ENCODE data around the gene ITPK1.

ITPK1 gene

GRCh38 chr14:93105362-93105761 is 10.4 kb downstream of the ITPK1 start:
- peak; percentile 71 for DNase-seq (ENCODE audit: low read depth, low spot score)

GRCh38 chr14:93104961-93105360 is 10.8 kb downstream of the ITPK1 start:
- DNase-seq (ENCODE audit: low read depth, low spot score) = no peak

GRCh38 chr14:93103392-93104080 is 12.2 kb downstream of the ITPK1 start:
- no peak for DNase-seq (ENCODE audit: low read depth, low spot score)

DNA sequence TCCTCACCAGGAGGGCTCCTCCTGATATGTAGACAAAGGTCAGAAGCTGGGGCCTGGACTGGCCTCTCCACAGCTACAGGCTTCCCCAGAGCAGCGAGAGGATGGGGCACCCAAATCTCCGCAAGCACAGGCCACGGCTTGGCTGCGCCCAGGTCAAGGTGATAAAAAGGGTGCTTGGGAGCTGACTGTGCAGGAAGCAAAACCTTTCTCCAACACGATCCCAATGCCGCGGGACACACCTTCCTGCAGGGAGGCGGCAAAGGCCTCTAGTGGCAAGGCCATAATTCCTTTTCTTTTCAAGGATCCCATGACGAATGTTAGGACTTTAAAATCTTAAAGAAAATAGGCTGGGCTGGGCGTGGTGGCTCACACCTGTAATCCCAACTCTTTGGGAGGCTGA is 13.6 kb downstream of the ITPK1 start:
- no peak for DNase-seq (ENCODE audit: low read depth, low spot score)

DNA sequence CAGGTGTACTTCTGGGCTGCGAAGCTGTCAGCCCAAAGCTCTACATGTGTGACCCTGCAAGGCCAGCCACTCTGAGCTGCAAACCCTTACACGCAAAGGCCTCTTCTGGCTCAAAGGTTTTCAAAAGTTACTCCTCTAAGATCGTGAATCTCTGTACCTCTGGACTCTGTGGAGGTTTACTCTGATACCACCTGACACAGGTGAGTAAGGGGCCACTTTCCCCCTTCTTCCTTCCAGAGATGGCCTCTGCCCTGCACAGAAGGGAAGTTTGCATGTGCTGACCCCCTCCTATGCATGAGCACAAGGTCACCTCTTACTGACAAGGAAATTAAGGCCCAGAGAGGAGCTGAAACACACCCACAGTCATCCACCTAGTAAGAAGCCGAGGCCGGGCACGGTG is 14.5 kb downstream of the ITPK1 start:
- no peak for DNase-seq (ENCODE audit: low read depth, low spot score)

- no peak for DNase-seq (ENCODE audit: low read depth, low spot score)
Measured at GRCh38 chr14:93100570-93100969, 15.2 kb downstream of the ITPK1 start.

DNA sequence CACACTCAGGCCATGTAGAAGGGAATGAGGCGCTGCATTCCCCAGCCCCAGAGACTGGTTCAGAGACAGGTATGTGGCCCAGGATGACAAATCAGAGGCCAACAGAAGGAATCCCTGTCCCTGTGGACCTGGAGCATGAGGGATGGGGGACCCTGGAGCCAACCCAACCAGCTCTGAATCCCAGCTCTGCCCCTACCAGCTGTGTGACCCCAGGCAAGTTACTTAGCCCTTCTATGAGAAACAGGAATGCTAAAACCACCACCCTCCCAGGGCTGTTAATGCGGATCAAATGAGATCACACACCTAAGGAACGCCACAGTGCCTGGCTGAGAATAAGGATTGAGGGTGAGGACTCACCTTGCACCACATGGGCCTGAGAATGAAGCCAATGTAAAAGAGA is 15.6 kb downstream of the ITPK1 start:
- no peak for DNase-seq (ENCODE audit: low read depth, low spot score)

DNA sequence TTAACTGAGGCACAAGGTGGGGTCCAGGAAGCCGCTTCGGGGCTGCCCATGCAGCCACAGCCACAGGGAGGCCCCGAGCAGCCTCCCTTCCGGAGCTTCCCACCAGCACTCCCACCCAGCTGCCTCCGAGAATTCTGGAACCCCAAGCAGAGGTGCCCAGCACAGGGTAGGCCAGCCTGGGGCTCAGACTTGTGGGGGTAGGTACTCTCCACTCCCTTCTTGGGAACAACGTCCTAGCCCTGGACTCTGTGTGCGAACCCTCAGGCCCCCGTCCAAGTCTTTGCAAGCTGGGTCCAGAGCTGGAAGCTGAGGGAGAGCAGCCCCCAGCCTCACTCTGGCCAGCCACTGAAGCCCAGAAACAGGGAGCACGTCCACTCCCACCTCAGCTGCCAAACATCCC is 16.1 kb downstream of the ITPK1 start:
- no peak for DNase-seq (ENCODE audit: low read depth, low spot score)

GRCh38 chr14:93099196-93099595 is 16.5 kb downstream of the ITPK1 start:
- DNase-seq (ENCODE audit: low read depth, low spot score) = no peak

GRCh38 chr14:93096691-93097322 is 18.9 kb downstream of the ITPK1 start:
- no peak for DNase-seq (ENCODE audit: low read depth, low spot score)

GRCh38 chr14:93095742-93096510 is 19.8 kb downstream of the ITPK1 start:
- DNase-seq (ENCODE audit: low read depth, low spot score) = no peak

- no peak for DNase-seq (ENCODE audit: low read depth, low spot score)
Measured at GRCh38 chr14:93094121-93094918, 21.4 kb downstream of the ITPK1 start.

DNA sequence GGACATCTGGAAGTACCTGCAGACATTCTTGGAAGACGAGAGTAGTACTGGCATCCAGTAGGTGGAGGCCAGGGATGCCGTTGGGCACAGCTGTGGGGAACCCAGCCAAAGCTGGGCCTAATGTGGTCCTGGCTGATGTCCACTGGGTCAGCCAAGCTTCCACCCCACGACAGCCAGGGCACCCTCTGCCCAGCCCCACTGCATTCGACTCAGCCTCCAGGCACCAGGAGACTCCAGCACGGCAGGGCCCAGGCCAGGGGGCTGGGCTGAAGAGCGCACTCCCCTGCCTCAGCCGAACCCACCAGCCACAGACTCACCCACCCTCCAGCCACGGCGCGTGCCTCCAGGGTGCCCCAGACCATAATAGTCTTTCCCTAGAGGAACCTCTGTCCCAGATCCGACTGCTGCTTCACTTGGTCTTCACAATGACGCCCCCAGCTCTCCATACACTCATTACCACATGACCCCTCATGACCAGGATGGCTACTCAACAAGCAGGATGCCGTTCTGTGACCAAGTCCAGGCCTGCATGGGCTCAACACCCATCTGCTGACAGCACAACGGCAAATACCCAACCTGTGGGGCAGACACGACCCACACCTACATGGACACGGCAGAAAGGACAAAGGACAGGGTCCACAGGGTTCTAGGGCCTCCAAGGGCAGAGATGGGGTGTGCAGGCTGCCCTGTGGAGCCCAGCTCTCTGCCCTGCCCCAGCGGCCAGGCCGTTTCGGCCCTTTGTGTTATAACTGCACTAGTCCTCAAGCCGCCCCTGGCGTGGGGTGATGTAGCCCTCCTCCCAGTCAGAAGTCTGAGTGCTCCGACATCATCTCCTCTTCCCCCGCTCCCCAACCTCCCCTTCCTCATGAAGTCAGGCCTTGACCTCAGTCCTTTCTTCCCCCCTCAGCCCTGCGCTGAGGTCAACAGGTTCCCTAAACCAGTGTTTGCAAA is 22.8 kb downstream of the ITPK1 start:
- no peak for DNase-seq (ENCODE audit: low read depth, low spot score)

DNA sequence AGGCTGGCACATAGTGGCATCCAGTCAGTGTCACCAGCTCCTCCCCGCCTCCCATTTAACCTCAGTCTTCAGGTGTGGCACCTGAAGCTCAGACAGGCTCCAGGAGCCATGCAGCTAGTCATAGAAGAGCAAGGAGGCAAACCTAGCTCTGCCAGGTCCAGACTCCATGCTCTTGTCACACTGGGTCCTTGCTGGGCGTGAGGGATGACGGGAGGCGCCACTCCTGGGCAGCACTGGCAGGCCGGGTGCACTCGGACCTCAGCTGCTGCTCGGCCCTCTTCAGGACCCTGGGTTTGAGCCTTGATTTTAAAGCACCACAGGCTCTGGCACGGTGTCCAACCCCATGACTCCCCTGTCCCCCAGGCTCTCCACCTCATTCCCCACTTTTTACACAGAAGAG is 24.1 kb downstream of the ITPK1 start:
- no peak for DNase-seq (ENCODE audit: low read depth, low spot score)

DNA sequence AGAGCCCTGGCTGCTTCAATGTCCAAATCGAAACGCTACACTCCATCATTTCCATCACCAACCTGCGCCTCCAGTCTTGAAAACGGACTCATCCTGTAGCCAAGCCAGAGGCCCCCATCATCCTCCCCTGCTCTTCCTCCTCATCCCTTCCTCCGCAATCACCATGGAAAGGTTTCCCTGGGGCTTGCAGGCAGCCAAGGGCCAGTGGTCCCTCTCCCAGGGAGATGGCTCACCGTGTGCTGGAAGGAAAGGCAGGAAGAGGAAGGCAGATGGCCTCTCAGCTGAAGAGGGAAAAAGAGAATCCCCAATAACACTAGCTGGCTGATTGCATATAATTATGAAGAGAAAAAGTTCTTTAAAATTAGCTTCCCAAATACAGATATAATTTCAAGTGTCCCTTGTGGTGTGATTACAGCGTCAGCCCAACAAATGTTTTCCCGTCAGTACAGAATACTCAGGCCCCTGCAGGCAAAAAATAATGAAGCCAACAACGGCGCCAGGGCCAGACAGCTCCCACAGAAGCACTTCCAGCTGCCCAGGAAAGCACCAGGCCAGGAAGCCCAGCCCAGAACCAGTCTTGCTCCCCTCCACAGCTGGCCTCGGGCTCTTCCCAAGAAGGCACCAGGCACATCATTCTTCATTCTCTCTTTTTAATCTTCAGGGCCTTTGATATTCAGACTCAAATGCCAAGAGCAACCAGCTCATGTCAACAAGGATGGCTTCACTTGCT is 24.7 kb downstream of the ITPK1 start:
- DNase-seq (ENCODE audit: low read depth, low spot score) = no peak

- DNase-seq (ENCODE audit: low read depth, low spot score) = no peak
Measured at GRCh38 chr14:93089521-93090269, 26.0 kb downstream of the ITPK1 start.

- DNase-seq (ENCODE audit: low read depth, low spot score) = no peak
Measured at GRCh38 chr14:93086441-93087055, 29.2 kb downstream of the ITPK1 start.

DNA sequence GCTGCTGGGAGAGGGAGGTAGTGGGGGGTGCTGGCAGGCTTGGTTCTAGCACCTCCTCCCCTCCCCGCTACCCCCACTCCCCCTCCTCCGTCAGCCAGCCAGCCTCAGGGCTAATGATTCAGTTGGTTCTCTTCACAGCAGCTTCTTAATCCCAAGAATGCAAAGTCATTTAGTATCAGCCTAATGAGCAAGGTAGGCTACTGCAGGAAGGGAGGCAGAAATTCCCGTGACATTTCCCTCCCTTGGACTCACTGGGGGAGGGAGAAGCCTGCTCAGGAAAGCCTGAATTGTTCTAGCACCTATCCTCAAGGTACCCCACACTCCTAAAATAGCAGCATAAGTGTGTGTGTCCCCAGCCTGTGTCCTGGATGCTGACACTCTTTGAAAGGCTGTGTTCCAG is 29.8 kb downstream of the ITPK1 start:
- DNase-seq (ENCODE audit: low read depth, low spot score) = peak; percentile 71
